CD4-positive, alpha-beta T cell (primary cell): ENCODE measurements around the gene DIPK1B. TPM values are rescaled to one million over a fixed set of nuclear protein-coding genes. Genes with fewer than 3 reads are reported as not detected.
A peak's percentile ranks its signal among the peaks of the same experiment; 100 is the strongest.

Experiments used
- ATAC-seq: fragments of 200-7000 bp; cut with Tn5 transposase; one replicate; pipeline ENCODE4 v1.10.0; 2022; ENCODE audit warnings: mild to moderate bottlenecking; ENCODE audit not compliant: poor library complexity
- CTCF ChIA-PET: fragments of 350-600 bp; sonication (Branson Sonifier 250); formaldehyde crosslinking; loops from one replicate; lab custom pipeline; 2021; ENCODE audit warnings: antibody characterized with exemption, inconsistent platforms; lab: Charles Lee
- POLR2A ChIA-PET: fragments of 350-600 bp; sonication (Branson Sonifier 250); formaldehyde crosslinking; loops from one replicate; lab custom pipeline; 2021; ENCODE audit warnings: antibody characterized with exemption, inconsistent platforms; lab: Charles Lee
- DNase-seq, 14 experiments: peaks; one replicate each; pipeline ENCODE4 v3.0.0-alpha.2; 2013 to 2020; ENCODE audit warnings: mixed read lengths in 2 of 14
- H3K27ac ChIP-seq, 2 donors: one replicate each; pipeline versions ENCODE4 v1.5.1 to v1.7.0; 2013; ENCODE audit warnings: low read length in 2 of 2, low read depth in 1 of 2, mild to moderate bottlenecking in 1 of 2
- H3K27me3 ChIP-seq, 2 experiments: 1 replicate in 1 of 2; 2 replicates in 1 of 2; pipeline versions ENCODE4 v1.6.1 to v1.7.0; 2013; ENCODE audit warnings: low read length in 2 of 2, control low read depth in 1 of 2, mild to moderate bottlenecking in 1 of 2, moderate library complexity in 1 of 2; ENCODE audit not compliant: insufficient read depth in 2 of 2, control insufficient read depth in 1 of 2
- H3K36me3 ChIP-seq: one replicate; pipeline ENCODE4 v1.6.1; 2013; ENCODE audit warnings: low read length, control low read depth; ENCODE audit not compliant: insufficient read depth
- H3K4me1 ChIP-seq: one replicate; pipeline ENCODE4 v1.6.1; 2013; ENCODE audit warnings: low read length, control low read depth; ENCODE audit not compliant: insufficient read depth
- H3K4me3 ChIP-seq: one replicate; pipeline ENCODE4 v1.5.1; 2013; ENCODE audit warnings: mild to moderate bottlenecking, low read length, moderate library complexity
- H3K9me3 ChIP-seq, 2 experiments: 1 replicate in 1 of 2; 2 replicates in 1 of 2; pipeline versions ENCODE4 v1.6.1 to v1.7.0; 2013; ENCODE audit warnings: low read length in 2 of 2, mild to moderate bottlenecking in 2 of 2, control low read depth in 1 of 2, moderate library complexity in 1 of 2; ENCODE audit not compliant: control insufficient read depth in 1 of 2, insufficient read depth in 1 of 2
- H3K27ac Mint-ChIP-seq: one replicate; pipeline ENCODE4 v1.8.0; 2020; ENCODE audit warnings: mixed read lengths
- H3K27me3 Mint-ChIP-seq: one replicate; pipeline ENCODE4 v1.8.0; 2021; ENCODE audit warnings: mixed read lengths
- H3K36me3 Mint-ChIP-seq: one replicate; pipeline ENCODE4 v1.8.0; 2021; ENCODE audit warnings: low read depth, mixed read lengths
- H3K4me1 Mint-ChIP-seq: one replicate; pipeline ENCODE4 v1.8.0; 2021; ENCODE audit warnings: low read depth, mixed read lengths
- H3K4me3 Mint-ChIP-seq: one replicate; pipeline ENCODE4 v1.8.0; 2020; ENCODE audit warnings: mild to moderate bottlenecking, mixed read lengths
- H3K9me3 Mint-ChIP-seq: one replicate; pipeline ENCODE4 v1.8.0; 2020; ENCODE audit warnings: mixed read lengths
- CTCF ChIP-seq: fragments of 200-600 bp; IDR thresholded peaks from one replicate; pipeline ENCODE4 v1.8.0; 2022; ENCODE audit warnings: antibody characterized with exemption, mild to moderate bottlenecking
- intact Hi-C, 2 experiments: fragments of 100-400 bp; cut with DNase I in 1 of 2; cut with micrococcal nuclease in 1 of 2; formaldehyde crosslinking; loops; one replicate each; pipeline versions ENCODE4 v1.15.1 to v1.9.0; 2023 to 2025; cut with DNase I, micrococcal nuclease
- microRNA-seq: library from miRNA; unstranded; fragments of <30 nt; microRNA quantifications from one replicate; pipeline ENCODE4 v1.2.0, GENCODE V29; 2021; ENCODE audit warnings: borderline microRNAs expressed, borderline replicate concordance
- total RNA-seq, 174 experiments: library from RNA in 2 of 174; stranded (reverse) in 2 of 174; gene quantifications; one replicate each; pipeline ENCODE4 v1.2.3 and lab custom pipeline; 2021 to 2026

DIPK1B gene
- total RNA-seq, 2 experiments from 2014 or later, result 0.11 TPM; not detected in 1

- CTCF ChIA-PET, result interaction anchor here (1.7 kb wide), 1 partner anchor 262 kb away, joined by 3 read pairs; no protein-coding TSS in a partner anchor
- intact Hi-C loops, result no loop called here
These were observed 61.1 kb downstream of the DIPK1B start for GRCh38 chr9:136773386-136774044.

More at GRCh38 chr9:136773386-136774044, 61.1 kb downstream of the DIPK1B start:
- H3K27me3 Mint-ChIP-seq, result peaks cover 11% of the 10 kb centered on the region
- H3K9me3 Mint-ChIP-seq, result no peaks in the 10 kb centered on the region
- peak in 1 of 14 experiments; percentile 14 for DNase-seq
- peaks cover 9% of the 10 kb centered on the region for H3K4me1 ChIP-seq
- no peak overlapping the region for H3K4me3 ChIP-seq
- peak; percentile 60 for ATAC-seq
- POLR2A ChIA-PET, result no interaction called here
- no peak for TF ChIP-seq CTCF
- no peak overlapping the region for H3K27ac ChIP-seq
- H3K27me3 ChIP-seq, result no peaks in the 10 kb centered on the region
- H3K9me3 ChIP-seq, result peaks cover 0 to 9% of the 10 kb centered on the region in 2 experiments
- H3K4me3 Mint-ChIP-seq, result no peak overlapping the region
- H3K36me3 ChIP-seq, result no peaks in the 10 kb centered on the region
- H3K27ac Mint-ChIP-seq, result no peak overlapping the region
- no peaks in the 10 kb centered on the region for H3K36me3 Mint-ChIP-seq
- no peaks in the 10 kb centered on the region for H3K4me1 Mint-ChIP-seq

Small RNAs within 50 kb of the gene (microRNA-seq; reads per million reads assigned to microRNA genes)
- 196 reads per million, percentile 72 among the genes with 10 or more reads in this experiment for gene MIR126
- gene MIR6722, result not detected

Other genes starting within 250 kb of the DIPK1B start
- 10 to 100 TPM; 73.0 to 75.0 TPM for gene SEC16A, start 229.5 kb upstream of the DIPK1B start, total RNA-seq
- gene NOTCH1, start 166.5 kb upstream of the DIPK1B start, total RNA-seq, result 10 to 100 TPM; 30.8 to 34.2 TPM
- not detected for gene EGFL7, start 49.7 kb upstream of the DIPK1B start, total RNA-seq
- 1 to 10 TPM; 3.6 to 4.0 TPM for gene AGPAT2, start 25.1 kb upstream of the DIPK1B start, total RNA-seq
- not detected for gene LCN10, start 30.4 kb downstream of the DIPK1B start, total RNA-seq
- not detected for gene LCN6, start 36.0 kb downstream of the DIPK1B start, total RNA-seq
- gene LCN8, start 45.7 kb downstream of the DIPK1B start, total RNA-seq, result not detected
- not detected for gene LCN15, start 51.9 kb downstream of the DIPK1B start, total RNA-seq
- 10 to 100 TPM; 14.6 to 17.1 TPM for gene TMEM141, start 78.8 kb downstream of the DIPK1B start, total RNA-seq
- gene CCDC183, start 83.8 kb downstream of the DIPK1B start, total RNA-seq, result 1 to 10 TPM; 3.0 to 4.6 TPM
- 10 to 100 TPM; 46.4 to 48.5 TPM for gene RABL6, start 95.4 kb downstream of the DIPK1B start, total RNA-seq
- 1 to 10 TPM; 1.1 to 1.2 TPM for gene AJM1, start 129.9 kb downstream of the DIPK1B start, total RNA-seq
- 10 to 100 TPM; 13.6 to 17.8 TPM for gene PHPT1, start 136.8 kb downstream of the DIPK1B start, total RNA-seq
- 1 to 10 TPM; 2.2 to 3.4 TPM for gene MAMDC4, start 139.8 kb downstream of the DIPK1B start, total RNA-seq
- 100 to 1,000 TPM; 215 to 220 TPM for gene EDF1, start 153.7 kb downstream of the DIPK1B start, total RNA-seq
- 10 to 100 TPM; 10.6 to 11.6 TPM for gene TRAF2, start 173.9 kb downstream of the DIPK1B start, total RNA-seq
- 10 to 100 TPM; 41.0 to 41.7 TPM for gene FBXW5, start 232.2 kb downstream of the DIPK1B start, total RNA-seq
- not detected for gene C8G, start 232.7 kb downstream of the DIPK1B start, total RNA-seq
- gene LCN12, start 239.7 kb downstream of the DIPK1B start, total RNA-seq, result 1 to 10 TPM; 1.3 to 1.5 TPM